ENCODE results near the gene VPS51.

Gene VPS51

DNA sequence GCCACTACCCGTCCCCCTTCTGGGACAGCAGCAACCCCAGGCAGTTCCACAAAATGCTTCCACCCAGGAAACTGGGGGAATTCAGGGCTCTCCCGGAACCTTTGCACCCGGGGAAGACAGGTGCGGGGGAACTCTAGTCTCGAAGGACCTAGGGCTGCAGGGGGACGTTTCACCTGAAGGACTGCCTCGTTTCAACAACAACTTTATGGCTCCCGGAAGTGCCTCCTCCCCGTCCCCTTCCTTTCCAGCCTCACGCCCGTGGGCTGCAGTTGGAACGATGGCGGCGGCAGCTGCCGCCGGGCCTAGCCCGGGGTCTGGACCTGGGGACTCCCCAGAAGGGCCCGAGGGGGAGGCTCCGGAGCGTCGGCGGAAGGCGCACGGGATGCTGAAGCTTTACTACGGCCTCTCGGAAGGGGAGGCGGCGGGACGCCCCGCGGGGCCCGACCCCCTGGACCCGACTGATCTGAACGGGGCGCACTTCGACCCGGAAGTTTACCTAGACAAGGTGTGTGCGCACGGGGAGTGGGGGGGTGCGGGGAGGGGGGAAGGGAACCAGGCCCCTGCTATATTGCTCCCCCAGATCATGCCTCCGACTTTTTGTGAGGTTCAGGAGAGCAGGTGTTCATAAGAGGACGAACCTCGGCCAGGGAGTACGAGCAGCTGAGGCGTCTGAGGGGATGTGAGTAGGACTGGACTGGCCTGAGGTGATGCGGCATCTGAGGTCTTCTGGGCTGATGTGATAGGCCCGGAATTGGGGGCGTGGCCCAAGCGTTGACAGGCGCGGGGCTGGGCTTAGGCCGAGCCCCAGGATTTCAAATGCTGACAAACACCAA, at the start of gene VPS51:
TSS of gene VPS51 (plus strand) at position 241 of the 833 bp plus-strand sequence. CDS start at position 278, 37 bp downstream.
- TF ChIP-seq, protein P1, sequence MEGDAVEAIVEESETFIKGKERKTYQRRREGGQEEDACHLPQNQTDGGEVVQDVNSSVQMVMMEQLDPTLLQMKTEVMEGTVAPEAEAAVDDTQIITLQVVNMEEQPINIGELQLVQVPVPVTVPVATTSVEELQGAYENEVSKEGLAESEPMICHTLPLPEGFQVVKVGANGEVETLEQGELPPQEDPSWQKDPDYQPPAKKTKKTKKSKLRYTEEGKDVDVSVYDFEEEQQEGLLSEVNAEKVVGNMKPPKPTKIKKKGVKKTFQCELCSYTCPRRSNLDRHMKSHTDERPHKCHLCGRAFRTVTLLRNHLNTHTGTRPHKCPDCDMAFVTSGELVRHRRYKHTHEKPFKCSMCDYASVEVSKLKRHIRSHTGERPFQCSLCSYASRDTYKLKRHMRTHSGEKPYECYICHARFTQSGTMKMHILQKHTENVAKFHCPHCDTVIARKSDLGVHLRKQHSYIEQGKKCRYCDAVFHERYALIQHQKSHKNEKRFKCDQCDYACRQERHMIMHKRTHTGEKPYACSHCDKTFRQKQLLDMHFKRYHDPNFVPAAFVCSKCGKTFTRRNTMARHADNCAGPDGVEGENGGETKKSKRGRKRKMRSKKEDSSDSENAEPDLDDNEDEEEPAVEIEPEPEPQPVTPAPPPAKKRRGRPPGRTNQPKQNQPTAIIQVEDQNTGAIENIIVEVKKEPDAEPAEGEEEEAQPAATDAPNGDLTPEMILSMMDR (IDR thresholded peaks at IDR 0.05; ENCODE audit: low read depth, low read length): no peak
- H3K4me3 ChIP-seq (ENCODE audit: low read depth, low read length): peak within 1 kb of the TSS; percentile 78

DNA sequence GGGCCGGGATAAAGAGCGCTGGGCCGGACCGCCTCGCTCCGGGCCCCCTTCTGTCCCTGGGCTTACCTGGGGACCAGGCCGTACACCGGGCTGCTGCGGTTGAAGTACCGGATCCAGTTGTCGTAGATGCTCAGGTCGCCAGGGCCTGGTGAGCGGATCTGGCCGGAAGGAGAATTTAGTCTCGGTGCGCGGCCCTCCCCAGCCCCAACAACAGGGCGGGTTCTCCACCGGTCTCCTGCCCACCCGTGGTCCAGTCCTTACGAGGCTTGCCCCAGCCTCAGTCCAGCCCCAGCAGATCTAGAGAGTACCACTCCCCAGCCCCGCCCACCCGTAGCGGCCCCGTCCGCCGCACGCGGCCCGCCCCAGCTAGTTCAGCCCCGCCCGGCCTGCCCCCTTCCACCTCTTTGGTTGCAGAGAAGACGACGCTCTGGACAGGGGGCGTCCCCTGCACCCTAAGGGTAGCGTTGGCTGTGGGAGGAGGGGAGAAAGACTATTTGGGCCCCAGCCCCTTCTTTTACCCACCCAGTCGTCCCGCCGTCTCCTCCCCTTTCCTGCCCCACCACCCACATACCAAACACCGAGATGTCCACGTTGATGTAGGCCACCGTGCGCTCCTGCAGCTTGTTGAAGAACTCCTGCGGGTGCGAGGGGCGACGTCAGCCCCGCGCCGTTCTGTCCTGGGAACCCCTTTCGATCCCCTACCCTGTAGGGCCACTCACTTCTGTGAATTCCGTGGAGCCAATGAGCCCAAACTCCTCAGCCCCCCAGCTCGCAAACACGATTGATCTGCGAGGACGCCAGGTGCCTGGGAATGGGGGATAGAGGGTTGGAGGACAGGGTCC, 48.2 kb upstream of the VPS51 start:
- peak overlapping the region; percentile 45 for H3K4me3 ChIP-seq (ENCODE audit: low read depth, low read length)
- TF ChIP-seq, protein P1 (IDR thresholded peaks at IDR 0.05; ENCODE audit: low read depth, low read length): no peak

DNA sequence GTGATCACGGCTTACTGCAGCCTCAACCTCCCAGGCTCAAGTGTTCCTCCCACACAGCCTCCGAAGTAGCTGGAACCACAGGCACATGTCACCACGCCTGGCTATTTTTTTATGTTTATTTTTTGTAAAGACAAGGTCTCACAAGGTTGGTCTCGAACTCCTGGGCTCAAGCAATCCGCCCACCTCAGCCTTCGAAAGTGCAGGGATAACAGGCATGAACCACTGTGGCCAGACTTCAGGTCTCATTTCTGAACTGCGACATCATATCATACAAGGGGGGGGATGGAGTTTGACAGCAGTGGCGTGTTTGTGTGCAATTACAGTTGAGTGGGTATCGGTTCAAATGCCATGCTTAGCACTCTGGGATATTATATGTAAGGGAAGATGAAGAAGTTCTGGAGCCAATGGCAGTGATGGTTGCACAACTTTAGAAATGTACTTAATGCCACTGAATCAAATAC, 44.6 kb upstream of the VPS51 start:
- TF ChIP-seq, protein P1 (IDR thresholded peaks at IDR 0.05; ENCODE audit: low read depth, low read length): no peak

DNA sequence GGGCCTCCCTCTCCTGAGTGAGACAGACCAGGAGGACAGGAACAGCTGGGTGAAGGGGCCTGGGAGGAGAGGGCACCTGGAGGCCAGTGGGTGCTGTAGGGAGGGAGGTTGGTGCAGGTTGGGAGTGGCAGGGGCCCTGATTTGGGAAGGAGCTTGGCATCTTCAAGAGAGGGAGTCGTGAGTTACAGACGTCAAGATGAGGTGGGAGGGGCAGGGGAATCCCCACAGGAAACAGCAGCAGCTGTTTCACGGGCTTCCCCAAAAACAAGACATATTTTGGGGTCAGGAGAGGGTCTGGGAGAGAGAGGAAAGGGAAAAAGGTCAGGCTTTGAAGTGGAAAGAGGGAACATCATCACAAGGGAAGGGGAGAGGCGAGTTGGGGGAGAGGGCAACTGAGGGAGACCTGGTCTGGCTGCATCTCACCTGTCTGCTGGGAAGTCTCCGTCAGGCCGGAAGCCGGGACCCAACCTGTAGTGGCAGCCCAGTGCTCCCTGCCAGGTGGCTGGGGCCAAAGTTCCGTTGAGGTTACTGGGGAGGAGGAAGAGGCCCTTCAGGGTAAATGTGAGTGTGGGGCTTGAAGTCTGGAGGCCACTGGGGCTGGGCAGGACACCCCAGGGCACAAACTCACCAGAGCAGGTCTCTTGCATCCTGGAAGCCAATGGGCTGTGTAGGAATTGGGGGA, 42.0 kb upstream of the VPS51 start:
- TF ChIP-seq, protein P1 (IDR thresholded peaks at IDR 0.05; ENCODE audit: low read depth, low read length): no peak
- H3K4me3 ChIP-seq (ENCODE audit: low read depth, low read length): no peak overlapping the region

More for the DNA sequence above, 44.6 kb upstream of the VPS51 start:
- H3K4me3 ChIP-seq (ENCODE audit: low read depth, low read length): no peak overlapping the region

DNA sequence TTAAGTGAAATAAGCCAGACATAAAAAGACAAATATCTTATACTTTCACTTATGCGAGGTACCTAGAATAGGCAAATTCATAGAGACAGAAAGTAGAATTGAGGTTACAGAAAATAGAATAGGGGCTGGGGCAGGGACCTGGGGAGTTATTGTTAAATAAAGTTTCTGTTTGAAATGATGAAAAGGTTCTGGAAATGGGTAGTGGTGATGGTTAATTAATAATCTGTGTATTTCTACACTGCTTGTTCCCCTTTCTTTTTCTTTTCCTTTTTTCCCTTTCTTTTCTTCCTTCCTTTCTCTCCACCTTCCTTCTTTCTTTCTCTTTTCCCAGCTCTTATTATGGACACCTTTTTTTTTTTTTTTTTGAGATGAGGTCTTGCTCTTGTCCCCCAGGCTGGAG, 40.5 kb upstream of the VPS51 start:
- no peak overlapping the region for H3K4me3 ChIP-seq (ENCODE audit: low read depth, low read length)
- TF ChIP-seq, protein P1 (IDR thresholded peaks at IDR 0.05; ENCODE audit: low read depth, low read length): no peak

DNA sequence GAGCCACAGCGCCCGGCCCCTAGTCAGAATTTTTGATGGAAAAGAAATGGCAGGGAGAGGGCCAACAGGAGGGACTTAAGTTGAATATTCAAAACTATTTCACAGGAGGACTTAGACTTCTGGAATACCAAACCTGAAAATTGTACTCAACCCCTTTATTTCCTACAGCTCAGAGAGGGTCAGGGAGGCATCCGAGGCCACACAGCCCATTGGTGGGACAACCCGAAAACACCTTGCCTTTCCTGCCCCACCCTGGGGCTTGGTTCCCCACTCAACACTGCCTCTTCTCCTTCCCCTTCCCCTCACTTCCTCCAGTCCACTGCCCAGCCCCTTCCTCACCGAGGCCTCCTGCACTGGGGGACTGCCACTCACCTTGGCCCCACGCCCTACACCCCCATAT, 39.0 kb upstream of the VPS51 start:
- no peak overlapping the region for H3K4me3 ChIP-seq (ENCODE audit: low read depth, low read length)
- TF ChIP-seq, protein P1 (IDR thresholded peaks at IDR 0.05; ENCODE audit: low read depth, low read length): no peak

Data from WI38 (cell line).